ENCODE measurements around the gene PDK2.
A peak's percentile ranks its signal among the peaks of the same experiment; 100 is the strongest.

Gene PDK2

DNA sequence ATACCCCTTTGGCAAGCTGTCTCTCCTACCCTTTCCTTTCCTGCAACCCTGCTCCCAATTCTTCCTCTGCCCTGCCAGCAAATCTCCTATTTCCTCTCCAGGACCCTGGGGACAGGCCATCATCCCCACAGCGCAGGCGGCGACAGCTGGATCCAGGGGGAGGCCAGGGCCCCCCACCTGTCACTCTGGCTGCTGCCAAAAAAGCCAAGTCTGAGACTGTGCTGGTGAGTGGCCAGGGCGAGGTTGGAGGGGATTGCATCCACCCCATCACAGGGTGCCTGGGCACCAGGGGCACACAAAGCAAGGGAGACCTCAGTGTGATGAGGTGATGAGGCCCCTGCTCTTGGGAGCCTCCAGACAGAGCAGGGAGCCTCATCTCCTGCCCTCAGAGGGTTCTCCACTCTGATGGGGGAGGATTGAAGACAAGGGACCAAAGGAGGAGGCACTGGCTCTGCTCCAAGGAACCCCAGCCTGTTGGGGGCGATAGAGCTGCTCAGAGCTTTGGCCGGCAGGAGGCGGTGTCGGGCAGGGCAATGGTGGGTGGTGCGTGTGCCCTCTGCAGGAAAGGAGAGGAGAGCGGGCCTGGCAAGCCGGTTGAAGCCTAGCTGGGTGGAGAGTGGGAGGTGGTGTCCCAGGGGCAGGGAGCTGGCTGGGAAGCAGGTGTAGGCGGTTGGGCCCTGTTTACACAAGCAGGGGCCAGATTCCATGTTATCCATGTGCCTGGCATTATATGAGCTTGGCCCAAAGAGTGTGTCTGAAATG lies 15.6 kb upstream of the PDK2 start:
- DNase-seq (ENCODE audit: low spot score): peak; percentile 46

DNA sequence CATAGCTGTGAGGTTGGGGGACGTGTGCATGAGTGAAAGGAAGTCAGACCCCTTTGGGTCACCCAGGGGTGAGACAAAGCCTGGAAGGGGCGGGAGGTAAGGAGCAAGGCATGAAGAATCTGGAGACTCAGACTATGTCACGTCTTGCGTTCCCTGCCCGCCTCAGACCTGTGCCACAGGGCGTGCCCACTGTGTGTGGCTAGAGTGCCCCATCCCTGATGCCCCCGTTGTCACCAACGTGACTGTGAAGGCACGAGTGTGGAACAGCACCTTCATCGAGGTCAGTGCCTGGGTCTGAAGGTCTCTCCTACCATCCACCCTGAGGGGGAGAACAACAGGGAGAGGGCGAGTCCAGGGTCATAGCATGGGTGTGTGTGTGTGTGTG lies 15.1 kb upstream of the PDK2 start:
- DNase-seq (ENCODE audit: low spot score): no peak

DNA sequence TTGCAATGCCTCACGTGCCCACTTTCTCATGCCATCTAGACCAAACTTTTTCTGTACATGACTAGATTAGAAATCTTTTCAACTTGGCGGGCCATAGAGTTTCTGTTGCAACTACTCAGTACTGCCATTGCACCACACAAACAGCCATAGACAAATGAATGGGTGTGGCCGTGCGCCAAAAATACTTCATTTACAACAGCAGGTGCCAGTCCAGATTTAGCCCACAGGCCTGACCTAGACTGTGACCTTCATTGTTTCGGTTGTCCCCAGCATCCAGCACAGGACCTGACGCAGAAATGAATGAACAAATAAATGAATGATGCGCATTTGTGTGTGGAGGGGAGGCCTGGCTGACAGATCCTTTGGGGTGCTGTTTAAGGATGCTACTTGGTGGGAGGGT lies 14.3 kb upstream of the PDK2 start:
- no peak for DNase-seq (ENCODE audit: low spot score)

DNA sequence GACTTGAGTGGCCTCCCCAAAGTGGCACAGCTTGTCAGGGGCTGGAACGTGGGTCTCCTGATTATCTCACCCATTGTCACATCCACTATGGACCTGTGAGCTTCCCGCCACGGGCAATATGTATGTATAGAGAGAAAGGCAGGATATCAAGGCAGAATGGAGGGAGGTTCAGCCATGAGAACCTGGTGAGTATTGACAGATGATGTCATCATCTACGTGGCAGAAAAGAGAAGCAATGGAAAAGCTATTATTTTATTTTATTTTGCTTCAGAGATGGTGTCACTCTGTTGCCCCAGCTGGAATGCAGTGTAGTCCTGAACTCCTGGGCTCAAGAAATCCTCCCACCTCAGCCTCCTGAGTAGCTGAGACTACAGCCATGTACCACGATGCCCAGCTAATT lies 13.4 kb upstream of the PDK2 start:
- no peak for DNase-seq (ENCODE audit: low spot score)

DNA sequence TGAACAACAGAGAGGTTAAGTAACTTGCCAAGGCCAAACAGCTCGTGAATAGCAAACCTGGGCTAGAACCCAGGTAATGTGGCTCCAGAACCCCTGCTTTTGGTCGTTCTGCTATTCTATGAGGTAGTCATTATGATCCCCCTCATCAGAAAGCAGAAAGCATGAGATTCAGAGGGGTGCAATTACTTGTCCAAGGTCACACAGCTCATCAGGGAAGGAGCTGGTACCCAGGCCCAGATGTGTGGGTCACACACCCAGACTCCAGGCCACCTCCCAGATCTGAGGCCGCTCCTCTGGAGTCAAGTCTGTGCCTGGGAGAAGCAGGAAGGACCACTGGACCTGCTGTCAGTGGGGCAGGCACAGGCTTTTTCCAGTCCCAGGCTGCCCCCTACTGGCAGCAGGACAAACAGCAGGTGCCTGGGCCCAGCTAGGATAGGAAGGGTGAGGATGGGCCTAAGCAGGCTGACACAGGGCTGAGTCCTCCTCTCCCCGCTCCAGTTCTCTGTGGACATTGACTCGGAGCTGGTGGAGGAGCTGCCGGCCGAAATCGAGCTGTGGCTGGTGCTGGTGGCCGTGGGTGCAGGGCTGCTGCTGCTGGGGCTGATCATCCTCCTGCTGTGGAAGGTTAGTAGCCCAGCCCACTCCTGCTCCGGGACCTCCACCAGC lies 7.8 kb upstream of the PDK2 start:
- DNase-seq (ENCODE audit: low spot score): peak; percentile 97

DNA sequence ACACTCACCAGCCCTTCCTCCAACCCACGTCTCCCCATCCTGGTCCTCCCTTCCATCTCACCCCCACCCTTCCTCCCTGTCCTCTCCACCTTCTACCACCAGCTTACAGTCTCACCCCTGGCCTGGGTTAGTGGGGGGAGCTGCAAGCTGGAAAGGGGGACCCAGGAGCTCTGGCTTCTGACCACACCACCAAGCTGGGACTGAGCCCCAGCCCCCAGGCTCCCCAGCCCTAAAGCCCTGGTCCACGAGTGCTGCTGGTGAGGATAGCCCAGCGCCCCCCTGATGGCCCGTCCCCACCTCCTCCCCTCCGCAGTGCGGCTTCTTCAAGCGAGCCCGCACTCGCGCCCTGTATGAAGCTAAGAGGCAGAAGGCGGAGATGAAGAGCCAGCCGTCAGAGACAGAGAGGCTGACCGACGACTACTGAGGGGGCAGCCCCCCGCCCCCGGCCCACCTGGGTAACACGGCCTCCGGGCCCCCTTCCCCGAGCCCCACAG lies 7.2 kb upstream of the PDK2 start:
- DNase-seq (ENCODE audit: low spot score): no peak

DNA sequence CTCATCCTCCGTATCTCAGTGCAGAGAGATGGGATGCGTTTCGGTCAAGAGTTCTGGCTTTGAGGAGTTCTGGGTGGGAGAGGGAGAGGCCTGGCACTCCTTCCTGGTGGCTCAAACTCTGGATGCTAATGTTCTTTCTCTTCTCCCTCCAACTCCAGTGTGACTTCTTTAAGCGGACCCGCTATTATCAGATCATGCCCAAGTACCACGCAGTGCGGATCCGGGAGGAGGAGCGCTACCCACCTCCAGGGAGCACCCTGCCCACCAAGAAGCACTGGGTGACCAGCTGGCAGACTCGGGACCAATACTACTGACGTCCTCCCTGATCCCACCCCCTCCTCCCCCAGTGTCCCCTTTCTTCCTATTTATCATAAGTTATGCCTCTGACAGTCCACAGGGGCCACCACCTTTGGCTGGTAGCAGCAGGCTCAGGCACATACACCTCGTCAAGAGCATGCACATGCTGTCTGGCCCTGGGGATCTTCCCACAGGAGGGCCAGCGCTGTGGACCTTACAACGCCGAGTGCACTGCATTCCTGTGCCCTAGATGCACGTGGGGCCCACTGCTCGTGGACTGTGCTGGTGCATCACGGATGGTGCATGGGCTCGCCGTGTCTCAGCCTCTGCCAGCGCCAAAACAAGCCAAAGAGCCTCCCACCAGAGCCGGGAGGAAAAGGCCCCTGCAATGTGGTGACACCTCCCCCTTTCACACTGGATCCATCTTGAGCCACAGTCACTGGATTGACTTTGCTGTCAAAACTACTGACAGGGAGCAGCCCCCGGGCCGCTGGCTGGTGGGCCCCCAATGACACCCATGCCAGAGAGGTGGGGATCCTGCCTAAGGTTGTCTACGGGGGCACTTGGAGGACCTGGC lies 6.0 kb upstream of the PDK2 start:
- DNase-seq (ENCODE audit: low spot score): no peak

DNA sequence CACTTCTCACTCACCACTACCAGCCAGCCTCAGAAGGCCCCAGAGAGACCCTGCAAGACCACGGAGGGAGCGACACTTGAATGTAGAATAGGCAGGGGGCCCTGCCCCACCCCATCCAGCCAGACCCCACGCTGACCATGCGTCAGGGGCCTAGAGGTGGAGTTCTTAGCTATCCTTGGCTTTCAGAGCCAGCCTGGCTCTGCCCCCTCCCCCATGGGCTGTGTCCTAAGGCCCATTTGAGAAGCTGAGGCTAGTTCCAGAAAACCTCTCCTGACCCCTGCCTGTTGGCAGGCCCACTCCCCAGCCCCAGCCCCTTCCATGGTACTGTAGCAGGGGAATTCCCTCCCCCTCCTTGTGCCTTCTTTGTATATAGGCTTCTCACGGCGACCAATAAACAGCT lies 5.1 kb upstream of the PDK2 start:
- no peak for DNase-seq (ENCODE audit: low spot score)

DNA sequence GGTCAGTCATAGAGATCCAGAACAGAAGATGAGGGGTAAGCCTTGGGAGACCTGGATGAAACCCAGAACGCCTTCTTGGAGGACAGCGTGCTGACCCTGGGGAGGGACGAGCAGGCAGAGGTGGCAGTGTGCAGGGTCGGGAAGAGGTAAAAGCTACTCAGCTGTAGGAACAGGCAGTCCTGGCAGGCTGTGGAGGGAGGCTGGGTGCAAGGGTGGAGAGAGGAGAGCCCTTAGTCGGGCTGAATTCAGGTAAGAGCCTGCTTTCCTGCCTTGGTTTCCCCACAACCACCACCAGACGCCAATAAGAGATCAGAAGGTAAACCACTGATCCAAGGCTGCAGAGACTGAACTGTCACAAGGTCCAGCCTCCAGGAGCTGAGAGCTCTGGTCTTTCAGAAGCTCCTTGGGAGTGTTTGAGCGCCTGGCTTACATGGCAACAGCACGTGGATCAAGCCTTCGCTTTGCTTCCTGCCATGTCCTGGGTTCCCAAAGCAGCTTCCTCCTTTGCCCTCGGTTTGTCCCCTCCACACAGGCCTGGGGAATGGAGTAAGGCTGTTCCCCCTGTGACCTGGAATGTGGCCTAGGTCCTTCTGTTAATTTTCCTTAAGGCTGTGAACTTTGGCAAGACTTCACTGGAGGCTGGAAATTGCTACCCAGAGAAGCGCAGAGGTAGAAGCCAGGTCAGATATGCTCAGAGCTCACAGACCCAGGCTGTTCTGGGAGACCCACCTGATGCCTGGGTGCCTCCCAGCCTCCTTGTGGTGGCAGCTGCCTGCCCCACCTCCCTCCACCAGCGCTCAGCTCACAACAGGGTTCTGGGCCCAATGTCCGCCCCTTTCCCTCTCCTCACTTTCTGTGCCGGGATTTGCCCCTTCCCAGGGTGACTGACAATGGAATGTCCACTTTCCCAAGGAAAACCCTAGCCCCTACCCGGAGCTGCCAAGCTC lies 3.9 kb upstream of the PDK2 start:
- no peak for DNase-seq (ENCODE audit: low spot score)

DNA sequence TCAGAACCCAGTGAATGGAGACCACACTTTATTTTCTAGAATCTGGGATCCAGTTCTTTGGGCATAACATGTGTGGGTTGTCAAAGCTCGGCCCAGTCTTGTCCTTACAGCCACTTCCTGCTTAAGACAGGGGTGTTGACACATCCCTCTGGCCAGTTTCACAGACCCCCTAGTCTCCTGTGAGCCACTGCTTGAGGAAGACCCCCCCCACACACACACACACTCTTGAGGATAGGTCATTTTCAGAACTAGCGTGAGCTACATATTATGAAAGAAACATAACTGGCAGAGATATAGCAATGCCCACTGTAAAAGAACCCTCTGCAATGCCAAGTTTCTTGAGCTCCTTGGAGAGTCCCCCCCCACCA lies 3.2 kb upstream of the PDK2 start:
- DNase-seq (ENCODE audit: low spot score): no peak

DNA sequence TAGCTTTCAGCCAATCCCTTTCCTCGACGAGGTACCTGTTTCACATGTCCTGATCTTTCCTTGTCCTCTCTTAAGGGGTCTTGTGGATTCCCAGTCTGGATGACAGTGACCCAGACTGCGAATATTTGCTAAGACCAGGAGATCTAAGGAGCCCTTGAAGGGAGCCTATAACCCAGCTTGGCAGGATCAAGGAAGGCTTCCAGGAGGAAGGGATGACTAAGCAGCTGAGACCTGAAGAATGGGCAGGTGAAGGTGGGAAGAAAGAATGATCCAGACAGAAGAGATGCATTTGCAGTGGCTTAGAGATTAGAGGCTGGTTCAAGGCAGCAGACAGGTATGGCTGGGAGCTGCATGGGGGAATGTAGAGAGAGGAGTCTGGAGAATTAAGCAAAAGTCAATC lies 1.9 kb upstream of the PDK2 start:
- DNase-seq (ENCODE audit: low spot score): no peak

DNA sequence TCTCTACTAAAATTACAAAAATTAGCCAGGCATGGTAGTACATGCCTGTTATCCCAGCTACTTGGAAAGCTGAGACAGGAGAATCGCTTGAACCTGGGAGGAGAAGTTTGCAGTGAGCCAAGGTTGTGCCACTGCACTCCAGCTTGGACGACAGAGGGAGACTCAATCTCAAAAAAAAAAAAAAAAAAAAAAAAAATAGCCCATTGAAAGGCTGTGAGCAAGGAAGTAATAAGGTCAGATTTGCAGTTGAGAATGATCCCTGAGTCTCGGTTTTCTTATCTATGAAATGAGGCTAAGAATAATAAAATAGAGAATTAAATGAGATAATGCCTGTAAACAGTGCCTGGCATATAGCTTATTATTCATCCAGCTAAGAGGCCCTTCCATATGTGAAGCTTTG lies 1.3 kb upstream of the PDK2 start:
- no peak for DNase-seq (ENCODE audit: low spot score)

DNA sequence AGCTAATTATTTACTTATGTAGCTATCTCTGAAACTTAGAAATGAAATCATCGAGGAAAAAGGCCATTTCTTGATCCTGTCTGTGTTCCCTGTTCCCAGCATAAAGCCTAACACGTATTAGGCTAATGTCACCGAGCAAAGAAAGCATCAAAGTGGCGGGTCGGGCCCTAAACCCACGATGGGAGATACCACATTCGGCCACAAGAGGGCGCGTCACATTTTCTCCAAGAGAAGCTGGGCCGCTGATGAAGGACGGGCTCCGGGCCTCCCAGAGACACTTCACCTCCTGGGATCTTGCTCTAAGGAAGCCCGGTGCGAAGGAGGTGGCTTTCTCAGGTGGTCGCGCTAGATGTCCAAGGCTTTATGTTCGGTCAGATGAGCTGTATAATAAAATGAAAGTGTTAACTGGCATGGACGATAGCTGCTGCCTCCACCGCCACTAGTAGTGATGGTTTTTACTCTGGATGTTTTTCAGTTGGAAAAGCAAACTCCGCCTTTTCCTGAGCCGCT lies 853 bp upstream of the PDK2 start:
- DNase-seq (ENCODE audit: low spot score): peak; percentile 93

DNA sequence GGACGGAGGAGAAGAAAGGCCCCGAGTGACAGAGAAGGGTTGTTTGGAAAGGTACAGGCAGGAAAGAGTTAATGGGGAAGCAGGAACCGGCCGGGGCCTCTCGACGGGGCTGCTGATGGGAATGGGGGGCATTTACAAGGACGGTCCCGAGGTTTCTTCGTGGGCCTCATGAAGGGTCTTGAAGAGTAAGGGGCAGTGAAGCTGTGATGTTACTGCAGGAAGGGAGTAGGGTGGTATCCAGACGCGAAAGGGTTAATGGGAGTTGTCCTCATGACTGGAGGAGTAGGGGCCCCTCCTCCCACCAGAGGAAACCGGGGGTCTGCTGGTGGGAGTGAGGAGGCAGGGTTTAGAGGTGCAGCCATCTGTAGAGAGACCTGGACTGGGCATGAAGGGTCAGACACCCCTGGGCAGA lies 481 bp downstream of the PDK2 start:
- no peak for DNase-seq (ENCODE audit: low spot score)

DNA sequence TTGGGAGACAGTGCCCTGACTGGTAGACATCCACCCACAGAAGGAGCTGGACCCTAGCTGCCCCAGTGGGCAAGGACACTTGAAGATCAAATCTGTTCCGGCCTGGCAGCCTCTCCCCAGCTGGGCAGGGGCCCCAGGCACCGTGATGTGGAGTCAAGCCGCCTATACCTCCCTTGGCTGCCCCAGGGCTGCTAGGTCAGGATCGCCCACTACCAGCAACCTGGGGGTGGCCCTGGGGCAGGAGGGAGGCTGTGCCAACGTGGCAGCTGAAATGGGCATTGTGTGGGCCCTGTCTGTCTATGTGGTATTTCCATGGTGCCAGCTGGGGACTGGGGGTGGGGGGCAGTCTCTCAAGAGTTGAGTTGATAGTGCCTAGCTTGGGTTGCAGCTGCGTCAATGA lies 941 bp downstream of the PDK2 start:
- DNase-seq (ENCODE audit: low spot score): no peak

DNA sequence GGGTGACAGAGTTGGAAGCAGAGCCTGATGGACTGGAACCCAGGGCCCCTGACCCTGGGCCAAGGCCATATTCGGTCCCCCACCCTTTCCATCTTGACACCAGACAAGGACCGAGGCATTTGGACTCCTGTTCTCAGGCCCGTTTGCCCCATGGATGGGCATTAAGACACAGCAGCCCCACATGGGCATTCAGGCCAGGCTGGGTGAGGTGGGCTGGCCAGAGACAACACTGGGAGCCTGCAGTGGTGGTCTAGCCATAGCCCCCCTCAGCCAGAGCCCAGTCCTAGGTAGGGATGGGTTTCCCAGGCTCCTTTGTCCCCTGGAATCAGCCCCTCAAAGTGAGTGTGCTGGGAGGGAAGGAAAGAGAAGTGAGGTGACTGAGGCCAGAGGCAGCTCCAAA lies 1.6 kb downstream of the PDK2 start:
- no peak for DNase-seq (ENCODE audit: low spot score)

DNA sequence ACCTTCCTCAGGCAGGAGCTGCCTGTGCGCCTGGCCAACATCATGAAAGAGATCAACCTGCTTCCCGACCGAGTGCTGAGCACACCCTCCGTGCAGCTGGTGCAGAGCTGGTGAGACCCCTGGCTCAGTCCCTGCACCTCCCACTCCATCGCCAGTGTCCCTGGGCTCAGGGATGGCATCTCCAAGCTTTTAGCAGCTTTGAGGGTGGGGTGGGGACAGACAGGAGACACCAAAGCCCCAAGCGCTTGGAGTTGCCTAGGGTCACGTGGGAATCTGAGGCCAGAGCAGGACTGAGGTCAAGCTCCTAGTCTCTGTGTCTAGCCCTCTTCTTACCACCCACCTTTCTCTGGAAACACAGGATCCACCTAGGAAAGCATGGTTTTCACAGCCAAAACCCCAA lies 2.3 kb downstream of the PDK2 start:
- DNase-seq (ENCODE audit: low spot score): no peak

DNA sequence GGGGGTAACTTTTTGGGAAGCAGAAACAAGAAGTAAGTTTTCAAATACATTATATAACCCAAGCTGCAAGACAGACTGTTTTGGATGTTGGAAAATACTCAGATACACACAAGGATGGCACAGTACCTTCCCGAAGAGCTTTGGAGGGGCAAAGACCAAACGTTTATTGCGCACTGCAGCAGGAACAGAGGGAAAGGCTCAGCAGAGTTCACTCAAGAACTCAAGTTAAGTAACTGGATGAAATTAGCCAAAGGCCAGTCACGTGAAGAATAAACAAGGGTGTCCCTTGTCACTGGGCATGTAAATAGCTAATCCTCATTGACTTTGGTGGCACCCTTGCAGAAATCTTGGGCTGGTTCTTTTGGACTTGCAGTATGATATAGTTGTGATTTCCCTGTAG lies 2.8 kb downstream of the PDK2 start:
- DNase-seq (ENCODE audit: low spot score): no peak

DNA sequence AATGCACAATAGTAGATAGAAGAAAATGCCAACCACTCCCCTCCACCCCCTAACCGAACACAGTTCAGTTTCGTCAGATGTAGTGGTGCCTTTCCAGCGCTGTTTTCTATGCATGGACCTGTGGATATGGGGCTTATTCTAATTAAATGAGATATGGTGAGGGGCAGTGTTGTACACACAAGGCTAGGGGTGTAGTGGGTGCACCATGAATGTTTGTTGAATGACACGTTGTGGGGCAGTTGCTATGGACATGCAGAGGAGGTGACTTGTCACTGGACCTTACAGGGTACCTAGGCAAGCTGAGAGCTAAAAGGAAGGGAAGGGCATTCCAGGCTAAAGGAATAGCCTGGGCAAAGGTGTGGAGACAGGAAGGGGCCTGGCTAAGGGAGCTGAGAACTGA lies 3.4 kb downstream of the PDK2 start:
- DNase-seq (ENCODE audit: low spot score): no peak

DNA sequence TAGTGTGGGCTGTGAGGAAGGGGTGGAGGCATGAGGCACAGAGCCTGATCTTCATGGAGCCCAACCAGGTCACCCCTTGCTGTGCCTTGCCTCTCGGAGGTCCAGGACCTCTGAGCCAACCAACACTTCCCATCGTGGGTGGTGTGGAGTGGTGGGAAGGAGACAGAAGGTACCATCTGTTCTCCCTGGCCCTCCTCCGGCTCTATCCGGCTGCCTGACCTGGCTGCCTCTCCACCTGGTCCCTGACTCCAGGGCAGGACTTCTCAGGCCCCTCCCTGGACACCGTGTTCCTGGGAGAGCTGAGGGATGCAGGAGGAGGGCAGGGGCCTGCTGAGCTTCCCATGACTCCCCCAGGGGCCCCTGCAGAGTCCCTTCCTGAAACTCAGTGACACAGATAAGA lies 3.9 kb downstream of the PDK2 start:
- no peak for DNase-seq (ENCODE audit: low spot score)

DNA sequence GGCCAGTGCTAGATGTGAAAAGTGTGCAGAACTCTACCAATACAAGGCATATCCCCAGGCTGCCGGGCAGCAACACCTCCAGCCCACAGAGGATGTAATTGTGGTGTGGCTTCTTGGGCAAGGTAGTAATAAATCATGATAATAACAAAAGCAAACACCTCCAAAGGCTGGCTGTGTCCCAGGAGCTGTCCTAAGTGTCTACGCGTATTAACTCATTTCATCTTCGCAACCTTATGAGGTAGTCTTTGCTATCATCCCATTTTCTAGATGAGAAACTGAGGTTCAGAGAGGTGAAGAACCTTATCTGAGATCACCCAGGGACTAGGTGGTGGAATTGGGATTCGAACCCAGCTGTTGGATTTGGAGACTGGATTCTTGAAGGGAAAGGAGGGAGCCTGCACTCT lies 5.3 kb downstream of the PDK2 start:
- no peak for DNase-seq (ENCODE audit: low spot score)

DNA sequence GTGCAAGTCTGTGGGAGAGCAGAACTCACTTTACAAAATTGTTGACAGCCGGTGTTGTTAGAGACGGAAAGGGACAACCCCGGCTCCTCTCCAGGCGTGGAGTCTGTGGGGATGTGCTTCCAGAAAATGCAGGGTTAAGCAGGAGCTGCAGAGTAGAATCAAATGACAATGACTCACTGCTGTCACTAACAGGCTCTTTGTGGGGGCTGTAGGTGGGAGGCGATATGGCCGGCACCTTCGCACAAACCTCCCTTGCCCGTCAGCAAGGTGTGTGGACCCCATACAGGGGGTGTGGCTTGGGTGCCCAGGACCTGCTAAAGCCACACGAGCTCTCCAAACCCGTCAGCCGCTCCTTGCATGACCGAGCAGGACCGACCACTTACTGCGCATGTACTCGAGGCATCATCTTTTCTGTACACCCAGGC lies 5.8 kb downstream of the PDK2 start:
- no peak for DNase-seq (ENCODE audit: low spot score)
